Mucosa of rectum (tissue), 2 donors: Measurements from ENCODE around the gene TEX52.

Experiments
- H3K27ac ChIP-seq, 2 donors: one replicate each; pipeline ENCODE4 v1.7.0; 2013; ENCODE audit warnings: inconsistent platforms in 2 of 2, low read depth in 2 of 2, low read length in 2 of 2
- H3K27me3 ChIP-seq, 2 donors: one replicate each; pipeline ENCODE4 v1.7.0; 2013; ENCODE audit warnings: low read length in 2 of 2; ENCODE audit not compliant: control insufficient read depth in 2 of 2, insufficient read depth in 2 of 2
- H3K36me3 ChIP-seq, 2 donors: one replicate each; pipeline ENCODE4 v1.7.0; 2013; ENCODE audit warnings: low read length in 2 of 2; ENCODE audit not compliant: control insufficient read depth in 2 of 2, insufficient read depth in 2 of 2
- H3K4me1 ChIP-seq, 2 donors: one replicate each; pipeline ENCODE4 v1.7.0; 2013; ENCODE audit warnings: low read length in 2 of 2, mild to moderate bottlenecking in 1 of 2; ENCODE audit not compliant: control insufficient read depth in 2 of 2, insufficient read depth in 2 of 2
- H3K4me3 ChIP-seq, 2 donors: one replicate each; pipeline ENCODE4 v1.7.0; 2013; ENCODE audit warnings: low read length in 2 of 2
- H3K9ac ChIP-seq, 2 donors: one replicate each; pipeline ENCODE4 v1.7.0; 2013; ENCODE audit warnings: low read length in 2 of 2, low read depth in 1 of 2, mild to moderate bottlenecking in 1 of 2
- H3K9me3 ChIP-seq, 2 donors: one replicate each; pipeline ENCODE4 v1.7.0; 2013; ENCODE audit warnings: low read length in 2 of 2; ENCODE audit not compliant: control insufficient read depth in 2 of 2
- donor health status: healthy.
- donor health status: Normal muscosa, but diverticular disease.

The TEX52 gene

GRCh38 chr12:2834581-2835491 lies 22.0 kb downstream of the TEX52 start, which contains the start of gene NRIP2:
Gene NRIP2 (minus strand): TSS chr12:2835035. CDS start chr12:2834983, 52 bp downstream.
- Histone ChIP-seq H3K27ac (peak within 1 kb of the TSS in 1 of 2 donors; percentile 32), H3K27me3 (peaks cover 0 to 3% of the 10 kb centered on the region in 2 donors), H3K4me3 (peak within 1 kb of the TSS in 1 of 2 donors; percentile 31), H3K4me1 (peaks cover 0 to 3% of the 10 kb centered on the region in 2 donors), H3K36me3 (peaks cover 6 to 10% of the 10 kb centered on the region in 2 donors), H3K9me3 (no peaks in the 10 kb centered on the region), H3K9ac (no peak within 1 kb of the TSS)

GRCh38 chr12:2833810-2834209 lies 23.0 kb downstream of the TEX52 start:
- Histone ChIP-seq H3K4me1 (peaks cover 0 to 3% of the 10 kb centered on the region in 2 donors), H3K9ac (no peak overlapping the region), H3K9me3 (no peaks in the 10 kb centered on the region), H3K27me3 (peaks cover 0 to 3% of the 10 kb centered on the region in 2 donors), H3K36me3 (peaks cover 6 to 10% of the 10 kb centered on the region in 2 donors), H3K27ac (no peak overlapping the region), H3K4me3 (peak overlapping the region in 1 of 2 donors; percentile 31)

DNA sequence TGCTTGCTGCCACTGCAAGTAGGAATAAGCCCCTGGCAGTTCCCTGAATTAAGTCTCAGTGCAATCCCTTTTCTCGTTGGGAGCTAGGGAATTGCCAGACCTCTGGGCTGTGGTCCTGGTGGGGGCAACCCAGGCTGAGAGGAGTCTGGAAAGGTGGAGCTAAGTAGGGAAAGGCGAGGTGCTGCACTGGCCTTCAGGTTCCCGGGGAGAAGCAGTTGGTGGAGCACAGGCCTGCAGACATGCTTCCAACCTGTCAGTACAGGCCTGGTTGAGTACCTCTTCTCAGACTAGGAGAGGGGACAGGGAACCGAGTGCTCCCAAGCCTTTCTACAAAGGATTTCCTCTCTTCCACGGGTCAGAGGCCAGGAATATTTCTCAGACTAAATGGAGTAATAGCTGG lies 23.5 kb downstream of the TEX52 start:
- peaks cover 0 to 3% of the 10 kb centered on the region in 2 donors for H3K27me3 ChIP-seq
- H3K4me1 ChIP-seq, result peaks cover 0 to 3% of the 10 kb centered on the region in 2 donors
- no peaks in the 10 kb centered on the region for H3K9me3 ChIP-seq
- H3K27ac ChIP-seq, result no peak overlapping the region
- H3K36me3 ChIP-seq, result peaks cover 6 to 7% of the 10 kb centered on the region in 2 donors
- H3K9ac ChIP-seq, result no peak overlapping the region
- H3K4me3 ChIP-seq, result no peak overlapping the region

DNA sequence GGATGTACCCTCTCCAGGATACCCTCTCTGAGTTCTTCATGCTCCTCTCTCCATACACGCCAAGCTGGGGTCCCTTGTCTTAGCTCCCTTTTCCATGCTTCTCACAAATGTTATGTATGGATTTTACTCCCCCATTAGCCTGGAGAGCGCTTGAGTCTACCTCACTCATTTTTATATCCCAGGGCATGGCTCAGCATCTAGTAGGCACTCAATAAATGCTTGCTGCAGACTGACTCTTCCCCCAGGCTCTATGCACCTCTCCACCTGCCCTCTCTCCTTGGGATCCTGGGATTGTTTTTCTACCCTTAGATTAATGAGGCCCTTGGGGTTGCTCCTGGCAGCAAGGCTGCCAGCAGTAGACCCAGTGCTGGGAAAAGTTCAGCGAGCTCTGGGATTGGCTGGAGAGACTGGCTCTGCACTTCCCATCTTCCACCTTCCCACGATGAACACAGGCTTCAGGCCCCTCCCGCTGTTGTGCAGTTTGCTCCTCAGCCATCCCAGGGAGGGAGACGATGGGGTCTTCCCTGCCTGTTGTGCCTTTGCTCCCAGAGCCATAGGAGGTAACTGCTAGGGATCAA lies 24.2 kb downstream of the TEX52 start:
- no peak overlapping the region for H3K4me3 ChIP-seq
- peaks cover 0 to 3% of the 10 kb centered on the region in 2 donors for H3K4me1 ChIP-seq
- no peak overlapping the region for H3K27ac ChIP-seq
- peaks cover 12 to 13% of the 10 kb centered on the region in 2 donors for H3K36me3 ChIP-seq
- peaks cover 0 to 3% of the 10 kb centered on the region in 2 donors for H3K27me3 ChIP-seq
- no peaks in the 10 kb centered on the region for H3K9me3 ChIP-seq
- H3K9ac ChIP-seq, result no peak overlapping the region

- H3K27me3 ChIP-seq, result no peaks in the 10 kb centered on the region
- peaks cover 38 to 47% of the 10 kb centered on the region in 2 donors for H3K36me3 ChIP-seq
- no peak overlapping the region for H3K4me3 ChIP-seq
- H3K4me1 ChIP-seq, result no peaks in the 10 kb centered on the region
- H3K27ac ChIP-seq, result no peak overlapping the region
- no peaks in the 10 kb centered on the region for H3K9me3 ChIP-seq
- no peak overlapping the region for H3K9ac ChIP-seq
These were observed 27.6 kb downstream of the TEX52 start for GRCh38 chr12:2829275-2829674.

DNA sequence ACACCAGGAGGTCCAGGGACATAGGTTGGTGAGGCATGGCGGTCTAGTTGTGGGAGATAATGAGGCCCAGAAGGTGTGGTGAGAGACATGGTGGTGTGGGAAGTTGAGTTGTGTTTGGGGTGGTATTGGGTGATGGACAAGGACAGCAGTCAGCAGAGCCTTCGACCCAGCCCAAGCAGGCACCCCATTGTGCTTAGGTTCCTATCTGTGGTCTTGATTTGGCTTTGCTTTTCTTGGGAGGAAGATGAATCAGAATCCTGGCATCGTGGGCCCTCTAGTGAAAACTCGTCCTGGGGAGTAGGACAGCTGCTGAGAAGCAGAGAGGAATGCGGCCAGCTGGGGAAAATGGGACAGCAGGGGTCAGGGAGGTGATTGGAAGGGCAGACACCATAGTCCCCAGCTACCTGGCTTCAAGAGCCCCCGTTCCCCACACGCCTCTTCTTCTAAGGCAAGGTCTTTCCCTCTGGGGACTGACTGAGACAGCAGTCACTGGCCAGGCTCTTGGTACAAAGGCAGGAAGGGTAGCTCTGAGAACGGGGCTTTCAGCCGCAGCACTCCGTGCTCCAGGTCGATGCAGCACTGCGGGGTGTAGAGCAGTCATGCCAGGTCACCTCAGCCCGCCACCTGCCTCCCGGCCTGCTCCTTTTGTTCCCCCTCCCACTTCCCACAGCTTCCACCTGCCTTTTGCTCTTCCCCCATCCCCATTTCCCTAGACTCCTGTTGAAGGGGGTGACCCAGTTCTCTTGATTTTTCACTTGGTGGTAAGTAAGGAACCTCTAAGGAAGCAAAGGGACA lies 29.9 kb downstream of the TEX52 start:
- no peak overlapping the region for H3K27ac ChIP-seq
- H3K27me3 ChIP-seq, result no peaks in the 10 kb centered on the region
- H3K9ac ChIP-seq, result no peak overlapping the region
- H3K9me3 ChIP-seq, result no peaks in the 10 kb centered on the region
- no peak overlapping the region for H3K4me3 ChIP-seq
- H3K4me1 ChIP-seq, result no peaks in the 10 kb centered on the region
- H3K36me3 ChIP-seq, result peaks cover 61 to 70% of the 10 kb centered on the region in 2 donors

DNA sequence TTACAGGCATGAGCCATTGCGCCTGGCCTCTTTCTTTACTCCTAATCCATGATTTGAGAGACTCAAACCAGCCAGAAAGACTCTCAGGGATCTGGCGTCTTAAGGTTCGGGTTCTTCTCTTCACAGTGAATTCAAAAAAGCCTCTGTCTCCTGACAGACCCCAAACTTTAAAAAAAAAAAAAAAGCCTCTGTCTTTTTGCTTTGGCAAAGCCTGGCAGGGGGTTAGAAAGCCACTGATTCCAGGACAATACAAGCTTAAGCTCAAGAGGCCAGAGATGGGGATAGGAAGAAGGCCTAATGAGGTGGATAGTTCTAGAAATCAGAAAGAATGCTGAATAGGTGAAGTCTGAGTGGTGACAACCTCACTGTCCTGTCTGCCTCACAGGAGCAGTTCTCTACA lies 30.8 kb downstream of the TEX52 start:
- H3K9ac ChIP-seq, result no peak overlapping the region
- H3K36me3 ChIP-seq, result peaks cover 70 to 79% of the 10 kb centered on the region in 2 donors
- no peaks in the 10 kb centered on the region for H3K4me1 ChIP-seq
- H3K27ac ChIP-seq, result no peak overlapping the region
- no peak overlapping the region for H3K4me3 ChIP-seq
- no peaks in the 10 kb centered on the region for H3K9me3 ChIP-seq
- no peaks in the 10 kb centered on the region for H3K27me3 ChIP-seq

GRCh38 chr12:2825132-2825531 lies 31.7 kb downstream of the TEX52 start:
- Histone ChIP-seq H3K27ac (no peak overlapping the region), H3K9me3 (no peaks in the 10 kb centered on the region), H3K27me3 (no peaks in the 10 kb centered on the region), H3K9ac (no peak overlapping the region), H3K36me3 (peaks cover 72 to 83% of the 10 kb centered on the region in 2 donors), H3K4me1 (no peaks in the 10 kb centered on the region), H3K4me3 (no peak overlapping the region)

GRCh38 chr12:2824541-2824940 lies 32.3 kb downstream of the TEX52 start:
- Histone ChIP-seq H3K4me3 (no peak overlapping the region), H3K27me3 (no peaks in the 10 kb centered on the region), H3K4me1 (no peaks in the 10 kb centered on the region), H3K9ac (no peak overlapping the region), H3K27ac (no peak overlapping the region), H3K36me3 (peaks cover 74 to 86% of the 10 kb centered on the region in 2 donors), H3K9me3 (no peaks in the 10 kb centered on the region)
